Vagina (tissue), 2 donors: Measurements from ENCODE around the gene ETV7.

ENCODE experiments used
- CTCF ChIP-seq, 3 experiments: fragments of 450-650 bp in 2 of 3; fragments of 200-600 bp in 1 of 3; sonication (generic) in 1 of 3; IDR thresholded peaks; one replicate each; pipeline ENCODE4 v1.5.1; 2017 to 2019; ENCODE audit warnings: antibody characterized with exemption in 3 of 3, mild to moderate bottlenecking in 2 of 3, moderate library complexity in 2 of 3
- POLR2A ChIP-seq, 2 donors: fragments of 450-650 bp; IDR thresholded peaks; one replicate each; pipeline ENCODE4 v1.6.1; 2017; ENCODE audit warnings: antibody characterized with exemption in 2 of 2, mild to moderate bottlenecking in 2 of 2, moderate library complexity in 2 of 2

DNA sequence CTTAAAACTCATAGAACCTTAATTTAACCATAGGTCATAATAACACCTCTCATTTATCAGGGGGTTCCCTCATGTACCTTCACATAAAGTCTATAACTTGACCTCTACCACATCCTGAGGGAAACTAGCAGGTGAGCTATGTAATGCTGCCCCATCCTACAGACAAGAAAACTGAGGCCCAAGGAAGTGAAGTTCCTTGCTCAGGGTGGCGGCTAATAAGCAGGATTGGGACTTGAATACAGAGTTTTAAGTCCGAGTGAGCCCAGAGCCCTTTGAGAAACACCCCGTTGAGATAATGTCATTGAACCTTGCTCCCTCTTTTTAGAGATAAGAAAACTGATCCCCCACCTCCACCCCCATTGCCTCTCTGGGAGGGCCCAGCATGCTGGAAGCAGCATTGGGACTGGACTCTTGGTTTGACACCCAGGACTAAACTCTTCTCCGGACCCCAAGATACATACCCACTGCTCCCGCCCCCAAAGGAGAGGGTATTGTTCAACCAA, 51.2 kb downstream of the ETV7 start:
- no peak for TF ChIP-seq POLR2A (IDR thresholded peaks at IDR 0.05)
- TF ChIP-seq CTCF (IDR thresholded peaks at IDR 0.05), result no peak
